ENCODE measurements around the gene PRR23C.
"Not testable (repeated sequence)": the region's sequence is repeated elsewhere in the genome, so short reads cannot be mapped to it uniquely, and the experiment has no call there.

Gene PRR23C

GRCh38 chr3:139044366-139045210 lies at the start of gene PRR23C:
PRR23C (minus strand) TSS chr3:139044892; CDS start chr3:139044620, 272 bp downstream.
- DNase-seq = no peak

- DNase-seq = no peak
Observed at GRCh38 chr3:139093840-139094239, 49.1 kb upstream of the PRR23C start.

GRCh38 chr3:139088462-139089324 lies 44.0 kb upstream of the PRR23C start:
- no peak for DNase-seq

GRCh38 chr3:139087621-139088020 lies 42.9 kb upstream of the PRR23C start:
- DNase-seq = no peak

- DNase-seq = no peak
Observed at GRCh38 chr3:139084176-139084575, 39.5 kb upstream of the PRR23C start.

- no peak for DNase-seq
Observed at GRCh38 chr3:139074565-139075115, 29.9 kb upstream of the PRR23C start.

- no peak for DNase-seq
Observed at GRCh38 chr3:139062918-139063317, 18.2 kb upstream of the PRR23C start.

- no peak for DNase-seq
Observed at GRCh38 chr3:139052802-139053600, 8.3 kb upstream of the PRR23C start.

- no peak for DNase-seq
Observed at GRCh38 chr3:139043554-139044365, 932 bp downstream of the PRR23C start.

- no peak for DNase-seq
Observed at GRCh38 chr3:139037478-139037877, 7.2 kb downstream of the PRR23C start.

GRCh38 chr3:139032326-139033002 lies 12.2 kb downstream of the PRR23C start:
- DNase-seq = no peak

GRCh38 chr3:139030576-139030975 lies 14.1 kb downstream of the PRR23C start:
- not testable (repeated sequence) for DNase-seq

GRCh38 chr3:139024968-139025367 lies 19.7 kb downstream of the PRR23C start:
- DNase-seq = no peak

GRCh38 chr3:139020868-139021234 lies 23.8 kb downstream of the PRR23C start, which contains the start of gene PRR23B:
PRR23B (minus strand) TSS chr3:139020926; CDS start chr3:139020661, 265 bp downstream.
- DNase-seq = no peak

- no peak for DNase-seq
Observed at GRCh38 chr3:139020036-139020867, 24.4 kb downstream of the PRR23C start.

- DNase-seq = no peak
Observed at GRCh38 chr3:139016430-139017048, 28.2 kb downstream of the PRR23C start.

- no peak for DNase-seq
Observed at GRCh38 chr3:139006051-139006716, 38.5 kb downstream of the PRR23C start, which contains the start of gene PRR23A. PRR23A (minus strand) TSS chr3:139006268; CDS start chr3:139006268, 0 bp downstream.
